GM23248 (cell line): ENCODE data around the gene SULF2. TPM values are rescaled to one million over a fixed set of nuclear protein-coding genes. Genes with fewer than 3 reads are reported as not detected.

Experiments used
- DNase-seq: peaks from one replicate; pipeline ENCODE4 v3.0.0-alpha.2; 2015
- H2AFZ ChIP-seq: fragments of 200-600 bp; sonication (generic); 2 replicates; pipeline ENCODE4 v1.6.1; 2016; ENCODE audit warnings: antibody characterized with exemption
- H3F3A ChIP-seq: fragments of 200-600 bp; sonication (generic); 2 replicates; pipeline ENCODE4 v1.6.1; 2016; ENCODE audit warnings: mild to moderate bottlenecking, antibody characterized with exemption, mixed run types; ENCODE audit not compliant: insufficient read depth
- H3K27ac ChIP-seq: fragments of 200-600 bp; sonication (generic); 2 replicates; pipeline ENCODE4 v1.5.1; 2016; ENCODE audit warnings: mild to moderate bottlenecking
- H3K27me3 ChIP-seq: fragments of 200-600 bp; sonication (generic); replicated peaks from 2 replicates; pipeline ENCODE4 v1.6.1; 2016; ENCODE audit warnings: mild to moderate bottlenecking; ENCODE audit not compliant: insufficient read depth
- H3K36me3 ChIP-seq: fragments of 200-600 bp; sonication (generic); 2 replicates; pipeline ENCODE4 v1.6.1; 2016; ENCODE audit warnings: low read depth, mild to moderate bottlenecking
- H3K4me1 ChIP-seq: fragments of 200-600 bp; sonication (generic); 2 replicates; pipeline ENCODE4 v1.6.1; 2016; ENCODE audit warnings: mild to moderate bottlenecking; ENCODE audit not compliant: insufficient read depth
- H3K4me2 ChIP-seq: fragments of 200-600 bp; sonication (generic); one replicate; pipeline ENCODE4 v1.6.1; 2016; ENCODE audit warnings: mild to moderate bottlenecking; ENCODE audit not compliant: unreplicated experiment
- H3K4me3 ChIP-seq: fragments of 200-600 bp; sonication (generic); 2 replicates; pipeline ENCODE4 v1.5.1; 2016; ENCODE audit warnings: mild to moderate bottlenecking
- H3K79me2 ChIP-seq: fragments of 200-600 bp; sonication (generic); 2 replicates; pipeline ENCODE4 v1.6.1; 2016; ENCODE audit warnings: mild to moderate bottlenecking; ENCODE audit not compliant: insufficient read depth
- H3K9ac ChIP-seq: fragments of 200-600 bp; sonication (generic); 2 replicates; pipeline ENCODE4 v1.6.1; 2016; ENCODE audit warnings: mild to moderate bottlenecking
- H3K9me2 ChIP-seq: fragments of 200-600 bp; sonication (generic); 2 replicates; pipeline ENCODE4 v1.6.1; 2016; ENCODE audit warnings: mixed run types, mild to moderate bottlenecking, moderate library complexity; ENCODE audit not compliant: insufficient read depth
- H3K9me3 ChIP-seq: fragments of 200-600 bp; sonication (generic); one replicate; pipeline ENCODE4 v1.6.1; 2017; ENCODE audit warnings: low read depth
- H4K20me1 ChIP-seq: fragments of 200-600 bp; sonication (generic); 2 replicates; pipeline ENCODE4 v1.6.0; 2016; ENCODE audit not compliant: insufficient read depth
- EZH2 ChIP-seq: fragments of 200-600 bp; sonication (generic); IDR thresholded peaks from 2 replicates; pipeline ENCODE4 v1.6.1; 2018; ENCODE audit warnings: antibody characterized with exemption, mild to moderate bottlenecking; ENCODE audit not compliant: insufficient read depth, poor library complexity, severe bottlenecking
- EZH2phosphoT487 ChIP-seq: fragments of 200-600 bp; sonication (generic); IDR thresholded peaks from 2 replicates; pipeline ENCODE4 v1.6.1; 2018; ENCODE audit warnings: antibody characterized with exemption, moderate library complexity, mild to moderate bottlenecking, low read depth; ENCODE audit not compliant: insufficient read depth
- WGBS, 2 experiments: methylation state at CpG; one replicate each; pipeline ENCODE4 v1.1.6; 2015 to 2017; ENCODE audit warnings: low lambda C conversion rate in 2 of 2, low coverage in 1 of 2; ENCODE audit errors: missing lambda C conversion rate in 2 of 2; 5-methylcytosine and 5-hydroxymethylcytosine counted together
- in situ Hi-C: fragments of 300-500 bp; cut with MboI; formaldehyde crosslinking; loops from 2 replicates; pipeline ENCODE4 v1.15.0; 2020
- polyA plus RNA-seq: library from polyadenylated mRNA; unstranded; fragments of >200 nt; fragmentation: Nextera tagmentation; extraction: Ambion mirVana; gene quantifications from 2 replicates; pipeline ENCODE4 v1.2.1, GENCODE V29; 2016
- total RNA-seq: library from RNA; depleted of rRNA; stranded (reverse); fragments of >200 nt; shearing (Covaris generic); gene quantifications from 2 replicates; pipeline ENCODE4 v1.2.3, GENCODE V29; 2014

The SULF2 gene
- total and polyA plus RNA-seq, 2 experiments from 2014 or later = 2.0 to 5.6 TPM

- H4K20me1 ChIP-seq = no peaks in the 10 kb centered on the region
- H3K79me2 ChIP-seq = no peaks in the 10 kb centered on the region
- no peak overlapping the region for H3K27ac ChIP-seq
- no peak overlapping the region for H2AFZ ChIP-seq
- no peaks in the 10 kb centered on the region for H3K9me2 ChIP-seq
- TF ChIP-seq EZH2phosphoT487 = no peak
- no peak for TF ChIP-seq EZH2
- no peak overlapping the region for H3K4me3 ChIP-seq
- no peaks in the 10 kb centered on the region for H3K4me1 ChIP-seq
- no peaks in the 10 kb centered on the region for H3F3A ChIP-seq
- H3K9me3 ChIP-seq = no peaks in the 10 kb centered on the region
- no peak overlapping the region for H3K4me2 ChIP-seq
- H3K9ac ChIP-seq = no peak overlapping the region
- DNase-seq = no peak
- H3K27me3 ChIP-seq = peaks cover 26% of the 10 kb centered on the region
- in situ Hi-C loops = no loop called here
- no peaks in the 10 kb centered on the region for H3K36me3 ChIP-seq
- 66 to 70% methylated on average over 10 of the region's 10 CpGs for WGBS, 2 experiments
Observed at GRCh38 chr20:47717421-47717820, 67.9 kb downstream of the SULF2 start.

- no peak overlapping the region for H3K9ac ChIP-seq
- H3K27ac ChIP-seq = no peak overlapping the region
- H4K20me1 ChIP-seq = no peaks in the 10 kb centered on the region
- no peaks in the 10 kb centered on the region for H3K79me2 ChIP-seq
- no peaks in the 10 kb centered on the region for H3F3A ChIP-seq
- H3K27me3 ChIP-seq = peaks cover 30% of the 10 kb centered on the region
- peak; percentile 49 for DNase-seq
- H2AFZ ChIP-seq = no peak overlapping the region
- WGBS, 2 experiments = 12 to 13% methylated on average over 26 of the region's 26 CpGs
- no peaks in the 10 kb centered on the region for H3K9me3 ChIP-seq
- H3K4me2 ChIP-seq = peak overlapping the region; percentile 14
- no peaks in the 10 kb centered on the region for H3K36me3 ChIP-seq
- in situ Hi-C loops = no loop called here
- no peak overlapping the region for H3K4me3 ChIP-seq
- H3K4me1 ChIP-seq = no peaks in the 10 kb centered on the region
- H3K9me2 ChIP-seq = no peaks in the 10 kb centered on the region
- TF ChIP-seq EZH2 (no peak), EZH2phosphoT487 (no peak)
Observed at GRCh38 chr20:47713878-47714450, 71.3 kb downstream of the SULF2 start.

- no peak for DNase-seq
- no peak overlapping the region for H2AFZ ChIP-seq
- in situ Hi-C loops = no loop called here
- peaks cover 26% of the 10 kb centered on the region for H3K27me3 ChIP-seq
- H3K9me2 ChIP-seq = no peaks in the 10 kb centered on the region
- H3K9ac ChIP-seq = no peak overlapping the region
- TF ChIP-seq EZH2phosphoT487 (no peak), EZH2 (no peak)
- H4K20me1 ChIP-seq = no peaks in the 10 kb centered on the region
- no peak overlapping the region for H3K27ac ChIP-seq
- H3K9me3 ChIP-seq = no peaks in the 10 kb centered on the region
- H3K4me1 ChIP-seq = no peaks in the 10 kb centered on the region
- H3K79me2 ChIP-seq = no peaks in the 10 kb centered on the region
- H3K36me3 ChIP-seq = no peaks in the 10 kb centered on the region
- 7 to 10% methylated on average over 6 of the region's 6 CpGs for WGBS, 2 experiments
- no peaks in the 10 kb centered on the region for H3F3A ChIP-seq
- no peak overlapping the region for H3K4me3 ChIP-seq
- no peak overlapping the region for H3K4me2 ChIP-seq
Observed at GRCh38 chr20:47713163-47713562, 72.1 kb downstream of the SULF2 start.

GRCh38 chr20:47711046-47711752 lies 74.1 kb downstream of the SULF2 start:
- H3K36me3 ChIP-seq = no peaks in the 10 kb centered on the region
- H3K9me2 ChIP-seq = no peaks in the 10 kb centered on the region
- peaks cover 24% of the 10 kb centered on the region for H3K27me3 ChIP-seq
- H3K9me3 ChIP-seq = no peaks in the 10 kb centered on the region
- TF ChIP-seq EZH2 (no peak), EZH2phosphoT487 (no peak)
- H3K4me1 ChIP-seq = no peaks in the 10 kb centered on the region
- H3K27ac ChIP-seq = no peak overlapping the region
- no peaks in the 10 kb centered on the region for H3F3A ChIP-seq
- no peaks in the 10 kb centered on the region for H3K79me2 ChIP-seq
- no peaks in the 10 kb centered on the region for H4K20me1 ChIP-seq
- in situ Hi-C loops = no loop called here
- no peak for DNase-seq
- WGBS, 2 experiments = 59 to 65% methylated on average over 19 of the region's 19 CpGs
- no peak overlapping the region for H3K9ac ChIP-seq
- no peak overlapping the region for H3K4me2 ChIP-seq
- no peak overlapping the region for H2AFZ ChIP-seq
- no peak overlapping the region for H3K4me3 ChIP-seq
